Measurements from ENCODE around the gene DHX15.

DHX15 gene

DNA sequence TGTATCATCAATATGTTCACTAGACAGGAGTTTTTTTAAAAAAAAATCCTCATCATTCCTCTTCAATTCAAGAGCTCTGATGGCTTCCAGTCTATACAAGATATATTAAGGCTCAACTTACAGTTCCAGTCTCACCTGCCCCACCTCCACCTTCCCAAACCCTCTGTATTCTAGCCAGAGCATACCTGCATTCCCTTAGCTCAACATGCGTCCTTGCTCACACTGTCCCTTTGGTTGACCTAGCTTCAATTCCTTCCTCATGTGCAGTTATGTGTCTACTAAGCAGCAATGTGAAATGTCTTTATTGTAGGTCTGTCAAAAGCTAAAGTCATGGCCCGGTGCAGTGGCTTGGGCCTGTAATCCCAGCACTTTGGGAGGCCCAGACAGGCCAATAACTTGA lies 10.8 kb downstream of the DHX15 start:
- DNase-seq (ENCODE audit: low read depth), result no peak
- no peak overlapping the region for H3K4me3 ChIP-seq (ENCODE audit: low read length)
- TF ChIP-seq, protein P1, sequence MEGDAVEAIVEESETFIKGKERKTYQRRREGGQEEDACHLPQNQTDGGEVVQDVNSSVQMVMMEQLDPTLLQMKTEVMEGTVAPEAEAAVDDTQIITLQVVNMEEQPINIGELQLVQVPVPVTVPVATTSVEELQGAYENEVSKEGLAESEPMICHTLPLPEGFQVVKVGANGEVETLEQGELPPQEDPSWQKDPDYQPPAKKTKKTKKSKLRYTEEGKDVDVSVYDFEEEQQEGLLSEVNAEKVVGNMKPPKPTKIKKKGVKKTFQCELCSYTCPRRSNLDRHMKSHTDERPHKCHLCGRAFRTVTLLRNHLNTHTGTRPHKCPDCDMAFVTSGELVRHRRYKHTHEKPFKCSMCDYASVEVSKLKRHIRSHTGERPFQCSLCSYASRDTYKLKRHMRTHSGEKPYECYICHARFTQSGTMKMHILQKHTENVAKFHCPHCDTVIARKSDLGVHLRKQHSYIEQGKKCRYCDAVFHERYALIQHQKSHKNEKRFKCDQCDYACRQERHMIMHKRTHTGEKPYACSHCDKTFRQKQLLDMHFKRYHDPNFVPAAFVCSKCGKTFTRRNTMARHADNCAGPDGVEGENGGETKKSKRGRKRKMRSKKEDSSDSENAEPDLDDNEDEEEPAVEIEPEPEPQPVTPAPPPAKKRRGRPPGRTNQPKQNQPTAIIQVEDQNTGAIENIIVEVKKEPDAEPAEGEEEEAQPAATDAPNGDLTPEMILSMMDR (conservative IDR thresholded peaks at IDR 0.05; ENCODE audit: low read length), result no peak

DNA sequence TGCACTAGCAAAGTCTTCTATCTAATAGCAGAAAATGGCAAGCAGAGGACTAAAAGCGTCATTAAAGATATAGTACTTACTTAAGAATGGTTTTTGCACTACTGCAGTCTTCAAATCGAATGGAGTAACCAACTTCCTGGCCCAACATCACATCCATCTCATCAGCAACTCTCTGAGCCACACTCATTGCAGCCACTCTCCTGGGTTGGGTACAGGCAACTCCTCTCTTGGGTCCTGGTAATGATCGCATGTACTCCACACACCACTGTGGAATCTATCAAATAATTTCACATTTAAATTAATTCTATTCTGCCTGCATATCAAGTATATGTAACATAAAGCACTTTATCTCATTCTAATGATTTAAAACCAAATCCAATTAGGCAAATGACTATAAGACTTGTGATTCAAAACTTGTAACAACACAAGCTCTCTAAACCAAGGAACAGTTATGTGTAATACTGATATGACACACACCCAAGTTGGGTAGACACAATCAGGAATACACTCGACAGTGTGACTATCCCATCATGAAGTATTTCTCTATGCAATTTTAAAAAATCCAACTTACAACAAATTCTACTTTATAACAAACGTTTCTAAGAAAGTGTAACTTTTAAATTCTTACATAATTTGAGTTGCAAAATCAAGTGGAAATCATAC lies 13.6 kb downstream of the DHX15 start:
- TF ChIP-seq, protein P1 (conservative IDR thresholded peaks at IDR 0.05; ENCODE audit: low read length), result no peak
- DNase-seq (ENCODE audit: low read depth), result no peak
- H3K4me3 ChIP-seq (ENCODE audit: low read length), result no peak overlapping the region

DNA sequence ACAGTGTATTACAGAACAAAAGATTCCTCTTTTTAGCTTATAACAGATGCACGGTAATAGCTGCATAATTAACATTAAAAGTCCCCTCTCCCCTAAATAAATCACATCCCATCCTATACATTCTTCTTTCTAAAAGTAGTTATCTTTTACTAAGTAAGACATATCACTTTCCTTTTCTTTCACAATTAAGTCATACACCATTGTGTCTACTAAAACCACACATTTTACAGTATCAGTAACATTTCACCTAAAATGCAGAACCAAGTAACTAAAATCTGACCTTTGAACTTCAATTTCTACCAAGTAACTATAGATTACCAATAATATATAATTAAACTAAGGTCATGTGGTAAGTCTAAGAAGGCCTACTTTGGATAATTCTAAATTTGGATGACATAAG lies 14.2 kb downstream of the DHX15 start:
- TF ChIP-seq, protein P1 (conservative IDR thresholded peaks at IDR 0.05; ENCODE audit: low read length), result no peak
- no peak overlapping the region for H3K4me3 ChIP-seq (ENCODE audit: low read length)
- no peak for DNase-seq (ENCODE audit: low read depth)

DNA sequence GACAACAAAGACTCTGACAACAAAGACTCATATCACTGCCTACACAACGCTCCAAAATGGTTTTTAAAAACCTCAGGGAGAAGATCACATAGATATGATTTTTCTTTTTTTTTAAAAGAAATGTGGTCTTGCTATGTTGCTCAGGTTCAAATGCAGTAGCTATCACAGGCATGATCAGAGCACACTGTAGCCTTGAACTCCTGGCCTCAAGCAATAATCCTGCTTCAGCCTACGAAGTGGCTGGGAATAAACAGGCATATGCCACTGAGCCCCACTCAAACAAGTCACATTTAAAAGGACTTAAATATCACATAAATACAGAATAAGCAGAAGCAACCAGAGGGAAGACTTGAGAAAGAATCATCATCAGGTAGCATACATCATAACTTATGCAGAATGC lies 14.7 kb downstream of the DHX15 start:
- no peak for DNase-seq (ENCODE audit: low read depth)
- no peak overlapping the region for H3K4me3 ChIP-seq (ENCODE audit: low read length)
- TF ChIP-seq, protein P1 (conservative IDR thresholded peaks at IDR 0.05; ENCODE audit: low read length), result no peak

DNA sequence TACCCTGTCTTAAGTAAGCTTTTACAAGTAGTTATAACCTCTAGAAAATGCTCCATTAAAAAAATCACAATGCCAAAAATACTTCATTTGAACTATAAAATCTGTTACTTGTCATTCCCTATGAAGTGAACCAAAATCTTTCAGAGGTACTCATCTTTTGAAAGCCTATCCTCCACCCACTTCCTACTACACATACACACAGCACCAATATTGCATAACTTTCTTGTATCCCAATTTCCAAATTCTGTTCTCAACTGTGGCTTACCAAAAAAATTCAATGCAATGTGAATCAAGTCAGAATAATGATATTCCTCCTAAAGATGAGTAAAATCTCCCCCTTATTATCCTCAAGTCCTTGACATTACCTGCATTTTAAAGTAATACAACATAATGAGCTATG lies 15.9 kb downstream of the DHX15 start:
- DNase-seq (ENCODE audit: low read depth), result peak; percentile 66
- TF ChIP-seq, protein P1 (conservative IDR thresholded peaks at IDR 0.05; ENCODE audit: low read length), result no peak
- no peak overlapping the region for H3K4me3 ChIP-seq (ENCODE audit: low read length)

DNA sequence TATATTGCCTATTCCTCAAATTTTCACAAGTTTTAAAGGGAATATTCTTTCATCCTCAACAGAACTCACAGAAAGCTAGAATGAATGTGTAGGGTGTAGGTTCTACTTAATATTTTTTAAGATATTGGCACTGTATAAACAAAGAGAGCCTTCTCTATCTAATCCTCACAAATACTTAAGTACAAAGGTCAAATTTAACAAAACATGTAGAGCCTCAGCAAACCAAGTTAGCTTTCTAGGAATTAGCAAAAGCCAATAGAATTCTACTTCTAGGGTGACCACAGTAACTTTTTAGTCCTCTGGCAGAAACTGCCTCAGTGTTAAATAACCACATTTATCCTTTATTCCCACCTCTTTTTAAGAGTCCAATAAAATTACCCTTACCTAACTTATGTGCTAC lies 19.3 kb downstream of the DHX15 start:
- H3K4me3 ChIP-seq (ENCODE audit: low read length), result no peak overlapping the region
- TF ChIP-seq, protein P1 (conservative IDR thresholded peaks at IDR 0.05; ENCODE audit: low read length), result no peak
- DNase-seq (ENCODE audit: low read depth), result no peak

DNA sequence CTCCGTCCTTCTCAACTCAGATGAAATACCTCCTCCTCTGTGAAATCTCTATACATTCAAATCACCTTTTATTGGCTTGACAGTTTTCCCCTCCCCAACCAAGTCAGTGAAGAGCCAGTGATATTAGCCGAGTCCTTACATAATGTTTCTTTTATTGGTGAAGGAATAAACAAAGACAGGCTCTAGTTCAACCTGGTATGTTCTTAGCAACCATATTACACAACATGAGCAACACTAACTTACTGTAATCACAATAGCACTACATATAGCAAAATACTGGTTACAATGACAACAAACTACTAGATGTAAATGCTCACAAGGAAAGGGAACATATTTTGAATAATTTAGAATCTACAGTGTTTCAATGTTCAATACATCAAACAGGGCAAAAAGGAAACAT lies 19.9 kb downstream of the DHX15 start:
- no peak overlapping the region for H3K4me3 ChIP-seq (ENCODE audit: low read length)
- TF ChIP-seq, protein P1 (conservative IDR thresholded peaks at IDR 0.05; ENCODE audit: low read length), result no peak
- peak; percentile 40 for DNase-seq (ENCODE audit: low read depth)
